GM19025 (cell line): ENCODE measurements around the gene VDR.

Experiments used
- ATAC-seq: cut with Tn5 transposase; IDR thresholded peaks from one replicate; pipeline ENCODE4 v1.9.1; 2021; ENCODE audit warnings: mild to moderate bottlenecking, low read depth, moderate library complexity; ENCODE audit not compliant: unreplicated experiment

The VDR gene

GRCh38 chr12:47931187-47931586, 26.4 kb upstream of the VDR start:
- ATAC-seq, result no peak

GRCh38 chr12:47930634-47931033, 25.8 kb upstream of the VDR start:
- ATAC-seq, result no peak

DNA sequence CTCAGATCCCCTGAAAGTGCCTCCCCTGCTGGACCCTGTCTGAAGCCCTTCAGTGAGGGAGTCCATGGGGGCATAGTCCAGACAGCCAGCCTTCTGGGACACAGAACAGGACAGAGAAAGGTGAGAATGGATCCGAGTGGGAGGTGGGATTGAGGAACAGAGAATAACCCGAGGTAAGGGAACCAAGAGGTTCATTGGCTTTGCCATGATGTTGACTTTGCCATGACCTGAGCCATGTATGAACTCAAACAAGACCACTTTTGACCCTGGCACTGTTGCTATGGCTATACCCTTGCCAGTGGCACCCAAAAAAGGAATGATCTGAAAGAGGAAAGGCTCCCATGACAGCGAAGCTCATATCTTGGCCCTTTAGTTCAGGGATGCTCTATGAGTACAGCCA, 22.6 kb upstream of the VDR start:
- ATAC-seq, result no peak

DNA sequence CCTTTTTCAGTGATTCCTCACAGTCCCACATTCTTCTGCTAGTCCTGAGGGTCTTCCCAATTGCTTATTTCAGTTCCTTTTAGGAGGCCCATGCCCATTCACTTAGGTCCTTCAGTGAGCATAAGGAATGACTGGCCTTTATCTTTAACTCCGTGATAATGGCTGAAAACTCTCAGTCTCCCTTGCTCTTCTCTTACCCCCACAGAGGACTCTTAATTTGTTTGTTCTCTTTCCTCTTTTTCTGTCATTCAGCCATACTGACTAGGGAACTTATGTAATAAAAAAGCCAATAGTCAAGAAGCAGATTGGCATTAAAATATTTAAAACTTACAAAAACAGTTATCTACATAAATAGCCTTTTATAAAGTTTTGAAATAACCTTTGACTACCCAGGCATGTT, 17.1 kb upstream of the VDR start:
- no peak for ATAC-seq

- ATAC-seq, result no peak
These were observed 16.1 kb upstream of the VDR start for GRCh38 chr12:47920913-47921312.

DNA sequence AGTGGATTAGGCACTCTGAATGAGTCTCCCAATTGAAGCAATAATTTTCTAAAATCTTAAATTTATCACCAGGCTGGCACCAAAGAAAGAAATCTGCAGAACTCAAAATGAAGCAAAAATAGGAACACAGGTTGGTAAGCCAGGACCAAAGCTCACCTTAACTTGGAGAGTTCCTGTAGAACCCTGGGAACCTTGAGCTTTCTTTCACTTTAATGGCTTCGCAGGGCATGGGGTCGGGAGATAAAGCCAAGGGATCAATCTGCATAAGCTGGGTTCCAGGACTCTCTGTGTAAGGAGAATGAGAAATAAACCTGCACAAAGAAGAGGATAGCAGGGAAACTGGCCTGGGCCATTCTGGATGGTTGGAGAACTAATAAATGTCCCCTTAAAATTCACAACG, 8.3 kb upstream of the VDR start:
- no peak for ATAC-seq

DNA sequence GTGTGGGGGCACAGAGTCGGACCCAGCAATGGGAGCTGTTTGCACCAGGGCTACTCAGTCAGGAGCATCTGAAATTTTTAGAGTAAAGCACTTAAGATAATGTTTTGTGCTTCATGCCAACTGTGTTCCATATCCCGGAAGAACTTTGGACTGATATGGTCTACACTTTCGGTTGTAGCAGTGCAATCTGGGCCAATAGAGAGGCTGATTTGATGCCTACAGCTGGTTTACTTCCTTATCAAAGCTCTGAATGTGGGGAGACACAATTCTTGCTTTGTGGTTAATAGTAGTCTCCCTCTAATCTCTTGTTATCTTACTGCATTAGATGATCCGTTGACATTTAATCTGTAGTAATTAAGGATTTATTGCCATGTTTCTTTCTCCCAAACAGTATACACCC, 7.8 kb upstream of the VDR start:
- ATAC-seq, result no peak

- no peak for ATAC-seq
These were observed 6.2 kb upstream of the VDR start for GRCh38 chr12:47910981-47911380.

DNA sequence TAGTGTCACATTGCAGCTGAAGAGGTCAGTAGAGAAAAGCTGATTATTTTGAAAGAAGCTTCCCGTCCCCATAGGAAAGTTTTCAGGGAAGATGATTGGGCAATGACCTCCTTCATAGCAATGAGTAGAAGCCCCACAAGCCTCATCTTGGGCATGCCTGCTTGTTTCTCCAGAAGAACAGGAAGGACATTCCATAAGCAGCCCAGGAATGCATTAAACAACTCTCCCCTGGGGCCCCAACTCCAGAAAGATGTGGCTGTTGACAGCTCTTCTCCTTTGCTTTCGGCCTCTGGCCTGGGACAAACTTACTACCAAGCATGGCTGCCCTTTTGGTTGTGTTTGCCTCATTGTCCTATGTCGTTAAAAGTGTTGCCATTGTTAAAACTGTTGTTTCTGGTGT, 5.7 kb upstream of the VDR start:
- no peak for ATAC-seq

DNA sequence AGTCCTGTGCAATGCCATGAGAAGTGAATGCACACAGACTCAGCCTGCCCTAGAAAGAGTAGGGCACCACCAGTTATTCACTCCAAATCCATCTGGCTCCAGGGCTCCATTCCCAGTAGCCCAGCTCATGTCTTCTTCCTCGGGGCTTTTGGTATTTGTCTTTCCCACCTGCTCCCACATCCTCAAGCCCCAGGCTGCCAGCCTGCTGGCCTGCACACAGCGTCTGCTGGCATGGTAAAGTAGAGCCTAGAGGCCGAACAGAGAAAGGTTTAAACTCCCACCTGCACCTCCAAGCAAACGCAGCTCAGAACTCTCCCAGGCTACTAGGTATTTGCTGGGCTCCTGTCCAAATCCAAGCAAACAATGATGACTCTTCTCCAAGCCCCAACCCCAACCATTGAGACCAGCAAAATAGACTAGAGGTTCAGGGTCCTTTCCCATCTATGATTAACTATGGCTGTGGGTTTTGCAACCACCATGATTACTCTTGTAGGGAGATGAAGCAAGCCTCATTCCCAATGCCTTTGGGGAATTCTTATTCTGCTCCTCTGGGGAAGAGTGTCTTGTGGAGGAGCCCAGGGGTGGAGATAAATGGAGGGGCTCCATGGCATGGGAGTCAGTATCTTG, 5.2 kb upstream of the VDR start:
- no peak for ATAC-seq

DNA sequence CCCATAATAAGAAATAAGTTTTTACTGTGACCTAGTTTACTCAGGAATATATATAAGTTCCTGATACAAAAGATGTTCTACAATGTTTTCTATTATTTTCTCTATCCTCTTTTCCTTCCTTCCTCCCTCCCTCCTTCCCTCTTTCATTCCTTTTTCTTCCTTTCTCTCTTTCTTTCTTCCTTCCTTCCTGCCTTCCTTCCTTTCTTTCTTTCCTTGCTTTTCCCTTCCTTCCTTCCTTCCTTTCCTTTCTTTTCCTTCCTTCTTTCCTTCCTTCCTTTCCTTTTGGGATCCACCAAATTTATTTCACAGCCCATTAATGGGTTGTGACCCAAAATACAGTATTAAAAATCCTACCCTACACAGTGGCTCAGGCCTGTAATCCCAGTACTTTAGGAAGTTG, 3.9 kb upstream of the VDR start:
- ATAC-seq, result no peak

DNA sequence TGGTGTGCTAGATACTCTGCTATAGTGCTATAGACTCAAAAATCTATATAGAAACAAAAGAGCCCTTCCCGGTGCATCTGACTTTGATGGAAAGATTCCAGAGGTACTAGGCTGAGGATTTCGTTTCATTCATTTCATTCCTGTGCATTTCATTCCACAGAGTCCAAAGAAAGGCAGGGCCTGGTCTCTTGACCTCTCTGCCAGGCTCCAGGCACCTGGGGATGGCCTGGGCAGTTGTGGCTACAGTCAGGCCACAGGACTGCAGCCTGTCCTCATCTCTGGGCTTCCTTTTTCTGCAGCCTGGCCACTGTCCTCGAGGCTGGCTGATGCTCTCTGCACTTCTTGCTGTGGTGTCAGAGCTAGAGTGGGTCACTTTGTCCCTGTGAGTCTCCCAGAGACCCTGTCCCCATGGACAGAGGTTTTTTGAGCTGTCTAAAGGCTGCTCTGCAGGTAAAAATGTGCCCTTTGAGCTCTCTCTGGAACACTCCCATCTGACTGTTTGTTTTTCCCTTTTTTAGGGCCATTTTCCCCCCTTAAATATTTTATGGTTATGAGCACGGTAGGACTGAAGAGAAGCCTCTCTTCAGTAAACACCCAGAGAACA, 3.2 kb upstream of the VDR start:
- ATAC-seq, result no peak

GRCh38 chr12:47903927-47904712, 674 bp downstream of the VDR start:
- no peak for ATAC-seq

DNA sequence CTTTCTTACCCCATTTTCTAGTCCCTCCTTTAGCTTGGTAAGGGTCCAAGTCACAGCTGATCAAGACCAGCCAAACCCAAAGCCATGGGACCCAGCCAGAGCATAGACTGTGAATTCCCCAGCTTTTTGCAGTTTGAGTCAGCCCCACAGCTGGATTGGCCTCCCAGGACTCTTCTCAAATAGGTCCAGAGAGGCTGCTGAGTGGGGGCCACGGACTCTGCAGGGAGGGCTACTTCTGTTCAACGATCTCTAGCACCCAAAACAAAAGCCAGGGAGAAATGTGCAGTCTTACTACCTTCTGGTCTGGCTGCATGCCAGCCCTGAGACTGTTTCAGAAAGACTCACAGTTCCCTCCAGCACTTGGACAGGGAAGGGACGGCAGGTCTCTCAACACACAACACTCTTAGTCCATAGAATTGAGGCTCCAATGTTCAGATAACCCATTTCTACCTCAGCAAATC, 1.6 kb downstream of the VDR start:
- ATAC-seq, result no peak

DNA sequence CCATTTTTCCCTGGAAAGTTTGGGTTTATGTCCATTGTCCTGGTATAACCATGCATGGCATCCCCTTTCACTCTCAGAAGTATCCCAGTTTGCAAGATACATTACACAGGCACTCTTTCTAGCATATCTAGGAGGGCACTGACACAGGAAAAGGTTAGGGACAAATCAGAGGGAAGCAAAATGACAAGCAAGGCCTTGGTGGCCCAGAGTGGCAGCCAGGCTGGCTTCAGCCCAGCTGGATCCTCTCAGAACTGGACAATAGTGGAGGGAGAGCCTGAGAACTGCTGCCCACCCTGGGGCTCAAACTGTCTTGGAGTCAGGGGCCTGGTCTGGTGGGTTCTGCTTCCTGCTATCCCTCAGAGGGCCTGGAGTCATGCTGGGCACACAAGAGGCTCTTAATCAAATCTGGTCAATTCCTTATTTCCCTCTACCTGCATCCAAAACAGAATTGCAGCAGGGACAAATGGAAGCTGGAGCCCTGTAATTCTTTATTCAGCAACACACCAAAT, 2.6 kb downstream of the VDR start:
- no peak for ATAC-seq

DNA sequence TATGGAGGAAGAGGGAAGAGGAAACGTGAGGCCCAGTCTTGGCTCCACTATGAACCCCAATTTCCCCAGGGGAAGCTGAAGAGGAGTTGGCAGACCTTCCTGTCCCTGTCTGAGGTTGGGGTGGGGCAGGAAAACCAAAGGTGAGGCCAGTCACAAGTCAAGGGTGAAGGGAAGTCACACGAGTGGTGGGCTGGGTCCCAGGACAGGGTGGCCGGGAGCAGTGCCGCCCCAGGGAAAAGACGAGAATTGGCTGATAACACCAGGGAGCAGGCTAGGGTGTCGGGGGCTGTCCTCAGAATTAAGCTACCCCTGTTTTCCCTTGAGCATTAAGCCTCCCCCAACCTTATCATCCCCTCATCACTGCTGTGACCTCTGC, 3.1 kb downstream of the VDR start:
- ATAC-seq, result no peak

DNA sequence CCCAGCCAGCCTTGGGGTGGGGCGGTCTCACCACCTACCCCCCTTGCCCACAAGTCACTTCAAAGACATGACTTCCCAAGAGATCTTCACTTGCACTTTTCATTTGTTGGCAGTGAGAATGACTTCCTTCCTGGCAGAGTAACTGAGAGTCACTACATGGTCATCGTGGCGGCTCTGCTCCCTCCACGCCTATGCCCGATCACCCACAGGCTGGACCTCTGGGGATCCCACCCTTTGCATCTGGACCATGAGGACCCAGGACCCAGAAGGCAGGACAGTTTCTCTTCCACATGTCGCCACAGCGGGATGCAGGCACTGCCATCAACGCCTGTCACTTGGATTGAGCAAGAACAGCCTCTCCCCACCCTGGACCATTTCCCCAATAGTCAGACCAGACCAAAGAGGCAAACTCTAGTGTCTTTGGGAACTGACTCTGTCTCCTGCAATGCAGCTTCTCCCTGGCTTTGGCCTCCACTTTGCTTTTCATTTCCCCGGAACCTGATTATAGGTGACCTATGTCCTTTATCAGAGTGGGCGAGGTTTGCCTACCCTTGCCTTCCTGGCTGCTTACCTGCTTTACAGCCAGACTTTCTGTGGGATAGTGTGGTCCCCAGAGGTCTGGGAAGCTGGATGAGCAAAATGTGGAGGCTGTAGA, 3.6 kb downstream of the VDR start:
- ATAC-seq, result no peak

DNA sequence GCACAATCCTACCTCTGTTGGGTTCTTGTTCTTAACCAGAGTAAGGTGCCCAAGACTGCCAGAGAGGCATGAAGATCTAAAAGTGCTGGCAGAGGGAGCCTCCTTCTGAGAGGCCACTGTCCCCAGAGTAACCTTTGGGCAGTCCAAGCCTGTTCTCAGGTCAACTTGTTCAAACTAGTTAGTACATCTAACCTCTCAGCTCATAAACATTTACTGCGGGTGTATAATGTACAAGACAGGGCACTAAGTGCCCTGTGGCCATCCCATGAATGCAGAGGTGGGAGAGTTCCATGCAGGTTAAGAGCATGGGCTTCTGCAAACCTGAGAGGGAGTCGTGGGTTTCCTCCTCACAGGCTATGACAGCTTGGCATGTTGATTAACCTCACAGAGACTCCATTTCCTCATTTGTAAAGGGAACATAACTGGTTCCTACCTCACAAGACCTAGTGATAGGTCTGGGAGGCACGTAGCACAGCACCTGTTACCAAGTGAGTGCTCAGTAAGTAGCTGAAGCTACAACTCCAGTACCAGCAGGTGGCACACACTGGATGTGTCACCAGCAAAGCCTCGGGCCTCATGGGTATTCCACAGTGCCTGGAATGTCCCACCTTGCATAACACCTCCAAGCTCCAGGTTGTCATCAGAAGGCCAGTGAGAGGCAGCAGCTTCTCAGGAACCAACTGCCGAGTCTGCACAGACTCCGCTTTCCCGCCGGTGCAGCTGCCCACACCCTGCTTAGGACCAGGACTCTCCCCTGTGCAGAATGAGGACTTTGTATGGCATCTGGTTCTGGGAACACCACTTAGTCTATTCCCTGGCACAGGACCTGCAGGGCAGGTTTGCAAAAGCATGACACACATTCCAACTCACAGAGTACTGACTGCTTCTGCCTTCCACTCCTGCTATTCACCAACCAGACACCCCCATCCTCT, 4.4 kb downstream of the VDR start:
- no peak for ATAC-seq

GRCh38 chr12:47899466-47899865, 5.3 kb downstream of the VDR start:
- ATAC-seq, result no peak

DNA sequence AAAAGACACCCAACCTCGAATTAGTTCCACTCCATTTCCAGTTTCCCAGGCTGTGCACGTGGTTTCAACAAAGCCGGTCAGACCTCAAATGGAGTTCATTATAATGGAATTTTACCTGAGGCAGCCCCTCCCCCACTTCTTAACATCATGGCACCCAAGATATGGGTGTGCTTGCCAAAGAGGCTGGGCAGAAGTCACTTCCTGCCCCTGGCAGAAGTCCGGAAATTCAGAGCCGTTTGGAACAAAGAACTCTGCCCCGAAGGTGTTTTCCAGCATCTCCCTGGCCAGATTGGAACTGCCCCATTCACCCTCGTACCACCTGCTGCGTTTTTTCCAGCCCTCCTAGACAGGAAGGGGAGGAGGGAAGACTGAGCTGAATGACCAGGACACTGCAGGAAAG, 8.2 kb downstream of the VDR start:
- no peak for ATAC-seq
